HCT116 (cell line): ENCODE data around the gene CAPN10. TPM values are rescaled to one million over a fixed set of nuclear protein-coding genes. Genes with fewer than 3 reads are reported as not detected.
A peak's percentile ranks its signal among the peaks of the same experiment; 100 is the strongest.

ENCODE experiments used
- ATAC-seq: fragments of 200-7000 bp; cut with Tn5 transposase; 2 replicates; pipeline ENCODE4 v1.9.1; 2020; ENCODE audit warnings: mild to moderate bottlenecking, moderate library complexity
- BruUV-seq: library from RNA; stranded (reverse); fragments of 400-500 nt; replicated peaks from 2 replicates; lab custom pipeline; 2021; lab: Mats Ljungman, UMichigan
- CTCF ChIA-PET: fragments of 300-600 bp; sonication (Branson Sonifier 250); formaldehyde crosslinking; loops from one replicate; lab custom pipeline; 2021; ENCODE audit warnings: antibody characterized with exemption; lab: Charles Lee
- POLR2A ChIA-PET: fragments of 300-600, 350-600 bp; sonication (Branson Sonifier 250); formaldehyde crosslinking; loops from one replicate; lab custom pipeline; 2021; ENCODE audit warnings: antibody characterized with exemption; lab: Charles Lee
- RAD21 ChIA-PET, 2 experiments: fragments of 300-600 bp; sonication (Branson Sonifier 250); formaldehyde crosslinking; loops; one replicate each; lab custom pipeline; 2023; ENCODE audit warnings: low total read pairs in 2 of 2; ENCODE audit not compliant: uncharacterized antibody in 2 of 2, unreplicated experiment in 2 of 2, low non-redundant PET in 1 of 2; lab: Charles Lee
- DNase-seq: peaks from one replicate; pipeline ENCODE4 v3.0.0-alpha.2; 2010; ENCODE audit warnings: low read depth, low spot score
- H2AFZ ChIP-seq: fragments of 200-600 bp; shearing (Covaris generic), sonication (generic); 2 replicates; pipeline ENCODE4 v1.6.1; 2017; ENCODE audit warnings: low read depth, mixed run types, mixed read lengths, antibody characterized with exemption, low read length; ENCODE audit not compliant: poor library complexity, severe bottlenecking
- H3K27ac ChIP-seq: 2 replicates; pipeline ENCODE4 v1.5.1; 2012; ENCODE audit warnings: low read depth, low read length
- H3K27me3 ChIP-seq: fragments of 200-600 bp; sonication (generic); 2 replicates; pipeline ENCODE4 v1.6.1; 2016; ENCODE audit warnings: mixed run types, low read length, mixed read lengths; ENCODE audit not compliant: insufficient read depth
- H3K36me3 ChIP-seq, 2 experiments: fragments of 200-500 bp in 1 of 2; fragments of 200-600 bp in 1 of 2; sonication (Bioruptor generic) in 1 of 2; sonication (generic) in 1 of 2; 2 replicates each; pipeline versions ENCODE4 v1.5.1 to v1.6.1; 2014 to 2016; ENCODE audit warnings: low read length in 2 of 2, inconsistent platforms in 1 of 2, mixed read lengths in 1 of 2, mixed run types in 1 of 2; ENCODE audit not compliant: insufficient read depth in 2 of 2, control insufficient read depth in 1 of 2
- H3K4me1 ChIP-seq, 2 experiments: fragments of 200-600 bp in 1 of 2; sonication (generic) in 1 of 2; 2 replicates each; pipeline versions ENCODE4 v1.5.1 to v1.6.1; 2012 to 2017; ENCODE audit warnings: low read length in 2 of 2, inconsistent platforms in 1 of 2, mild to moderate bottlenecking in 1 of 2, mixed read lengths in 1 of 2, mixed run types in 1 of 2, moderate library complexity in 1 of 2; ENCODE audit not compliant: insufficient read depth in 2 of 2, control insufficient read depth in 1 of 2
- H3K4me2 ChIP-seq: fragments of 200-600 bp; sonication (generic); 2 replicates; pipeline ENCODE4 v1.6.1; 2017; ENCODE audit warnings: mixed run types, low read length, mixed read lengths
- H3K4me3 ChIP-seq, 2 experiments: fragments of 200-600 bp in 1 of 2; sonication (generic) in 1 of 2; replicated peaks in 1 of 2; 2 replicates each; pipeline ENCODE4 v1.5.1; 2011 to 2016; ENCODE audit warnings: low read length in 2 of 2, control low read depth in 1 of 2, low read depth in 1 of 2, mild to moderate bottlenecking in 1 of 2, mixed read lengths in 1 of 2, mixed run types in 1 of 2
- H3K79me2 ChIP-seq: fragments of 200-600 bp; sonication (generic); 2 replicates; pipeline ENCODE4 v1.6.1; 2017; ENCODE audit warnings: mild to moderate bottlenecking, mixed run types, low read length, moderate library complexity, mixed read lengths; ENCODE audit not compliant: insufficient read depth
- H3K9ac ChIP-seq: fragments of 200-600 bp; sonication (generic); 2 replicates; pipeline ENCODE4 v1.6.1; 2016; ENCODE audit warnings: low read length, mixed read lengths
- H3K9me2 ChIP-seq: fragments of 200-600 bp; sonication (generic), shearing (Covaris generic); 2 replicates; pipeline ENCODE4 v1.6.1; 2017; ENCODE audit warnings: mixed run types, mild to moderate bottlenecking, moderate library complexity; ENCODE audit not compliant: insufficient read depth
- H3K9me3 ChIP-seq, 2 experiments: fragments of 200-500 bp in 1 of 2; fragments of 200-600 bp in 1 of 2; sonication (Bioruptor generic) in 1 of 2; sonication (generic) in 1 of 2; 2 replicates each; pipeline ENCODE4 v1.6.1; 2014 to 2017; ENCODE audit warnings: low read length in 2 of 2, mixed read lengths in 2 of 2, inconsistent platforms in 1 of 2, low read depth in 1 of 2, mild to moderate bottlenecking in 1 of 2, mixed run types in 1 of 2, moderate library complexity in 1 of 2; ENCODE audit not compliant: control insufficient read depth in 1 of 2, insufficient read depth in 1 of 2
- H4K20me1 ChIP-seq: fragments of 200-600 bp; sonication (generic), shearing (Covaris generic); 2 replicates; pipeline ENCODE4 v1.6.1; 2017; ENCODE audit warnings: mixed run types, mild to moderate bottlenecking, moderate library complexity; ENCODE audit not compliant: insufficient read depth
- CBX3 ChIP-seq: IDR thresholded peaks from 2 replicates; pipeline ENCODE4 v1.6.1; 2012; ENCODE audit warnings: low read depth
- ELF1 ChIP-seq: IDR thresholded peaks from 2 replicates; pipeline ENCODE4 v1.6.1; 2012; ENCODE audit warnings: low read depth, borderline replicate concordance
- EZH2phosphoT487 ChIP-seq: fragments of 200-600 bp; IDR thresholded peaks from 2 replicates; pipeline ENCODE4 v1.6.1; 2018; ENCODE audit warnings: antibody characterized with exemption, borderline replicate concordance
- FOSL1 ChIP-seq: IDR thresholded peaks from 2 replicates; pipeline ENCODE4 v1.6.1; 2012; ENCODE audit warnings: low read depth
- JUND ChIP-seq: IDR thresholded peaks from 2 replicates; pipeline ENCODE4 v1.6.1; 2012
- POLR2AphosphoS5 ChIP-seq: IDR thresholded peaks from 2 replicates; pipeline ENCODE4 v1.6.1; 2011; ENCODE audit warnings: mild to moderate bottlenecking, low read depth, low read length, moderate library complexity
- RAD21 ChIP-seq: IDR thresholded peaks from 2 replicates; pipeline ENCODE4 v1.6.1; 2012; ENCODE audit warnings: low read depth, mild to moderate bottlenecking
- REST ChIP-seq: IDR thresholded peaks from 2 replicates; pipeline ENCODE4 v1.6.1; 2012; ENCODE audit warnings: low read depth
- SIN3A ChIP-seq: IDR thresholded peaks from 2 replicates; pipeline ENCODE4 v1.6.1; 2012; ENCODE audit warnings: low read depth
- TCF7L2 ChIP-seq: IDR thresholded peaks from 2 replicates; pipeline ENCODE4 v1.7.0; 2011; ENCODE audit warnings: borderline replicate concordance, inconsistent platforms; ENCODE audit not compliant: insufficient read depth, insufficient read length; ENCODE audit errors: extremely low read depth
- YY1 ChIP-seq: IDR thresholded peaks from 2 replicates; pipeline ENCODE4 v1.6.1; 2011; ENCODE audit warnings: low read length, low read depth, moderate library complexity, mild to moderate bottlenecking; ENCODE audit not compliant: insufficient replicate concordance; ENCODE audit errors: extremely low read depth
- ZBTB33 ChIP-seq: IDR thresholded peaks from 2 replicates; pipeline ENCODE4 v1.6.1; 2011; ENCODE audit warnings: mild to moderate bottlenecking, low read length, moderate library complexity; ENCODE audit not compliant: insufficient replicate concordance; ENCODE audit errors: extremely low read depth
- ZFX ChIP-seq: fragments of 450-650 bp; IDR thresholded peaks from 2 replicates; pipeline ENCODE4 v1.6.1; 2017
- intact Hi-C: fragments of 100-400 bp; cut with micrococcal nuclease; formaldehyde crosslinking; loops from 2 replicates; pipeline ENCODE4 v1.10.0; 2022
- total RNA-seq: library from RNA; stranded (reverse); gene quantifications from one replicate; pipeline ENCODE4 v1.2.1, GENCODE V29; 2021; ENCODE audit not compliant: unreplicated experiment

CAPN10 gene
- total RNA-seq, 1 experiment from 2014 or later: 40.7 TPM

DNA sequence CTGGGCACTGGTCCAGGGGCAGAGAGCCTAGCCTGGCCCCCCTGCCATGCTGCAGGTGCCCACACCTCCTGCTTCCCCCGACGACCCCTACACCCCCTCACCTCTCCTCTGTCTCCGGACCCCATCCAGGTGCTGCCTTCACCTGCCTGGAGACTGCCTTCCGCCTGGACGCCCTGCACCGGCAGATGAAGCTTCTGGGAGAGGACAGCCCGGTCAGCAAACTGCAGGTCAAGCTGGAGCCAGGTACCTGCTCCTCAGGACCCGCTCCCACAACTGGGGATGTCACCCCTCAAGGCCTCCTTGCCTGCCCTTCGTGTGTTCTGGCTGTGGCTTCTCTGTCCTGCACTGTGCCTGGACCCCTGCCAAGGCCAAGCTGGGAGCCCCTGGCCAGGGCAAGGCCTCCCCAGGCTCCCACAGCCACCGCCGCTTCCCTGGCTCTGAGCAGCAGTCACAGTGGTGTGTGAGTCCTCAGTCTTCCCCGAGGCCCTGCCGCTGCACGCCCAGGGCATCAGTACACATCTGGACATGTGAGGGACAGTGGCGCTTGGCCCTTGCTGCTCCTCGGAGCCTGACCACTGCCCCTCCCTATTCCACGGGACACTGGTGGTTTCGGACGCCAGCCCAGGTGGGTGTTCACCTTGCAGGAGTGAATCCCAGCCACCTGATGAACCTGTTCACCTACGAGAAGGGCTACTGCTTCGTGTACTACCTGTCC lies 12.0 kb upstream of the CAPN10 start:
- 0 out of 2 replicates have a peak, but pooled peaks have one; percentile 12 for TF ChIP-seq POLR2AphosphoS5
- TF ChIP-seq YY1: no peak
- Histone ChIP-seq H4K20me1 (no peaks in the 10 kb centered on the region), H3K4me3 (no peak overlapping the region), H3K27me3 (no peaks in the 10 kb centered on the region), H2AFZ (no peak overlapping the region), H3K9me3 (no peaks in the 10 kb centered on the region), H3K9ac (no peak overlapping the region), H3K4me2 (no peak overlapping the region), H3K27ac (no peak overlapping the region), H3K9me2 (no peaks in the 10 kb centered on the region), H3K79me2 (peaks cover 29% of the 10 kb centered on the region; the same call in 1 of the 2 replicates), H3K4me1 (peaks cover 18 to 25% of the 10 kb centered on the region in 2 experiments), H3K36me3 (no peaks in the 10 kb centered on the region)
- ATAC-seq (no peak), DNase-seq (no peak)
- ChIA-PET CTCF (no interaction called here), RAD21 (no interaction called here), POLR2A (no interaction called here)
- intact Hi-C loops: no loop called here
- BruUV-seq: no TSS peak

GRCh38 chr2:240575101-240575965 lies 11.2 kb upstream of the CAPN10 start:
- POLR2A ChIA-PET: no interaction called here
- RAD21 ChIA-PET: no interaction called here
- no peak overlapping the region for H3K9ac ChIP-seq
- H4K20me1 ChIP-seq: no peaks in the 10 kb centered on the region
- H3K4me1 ChIP-seq: peaks cover 18 to 25% of the 10 kb centered on the region in 2 experiments
- H3K27me3 ChIP-seq: no peaks in the 10 kb centered on the region
- no peak for ATAC-seq
- H3K9me2 ChIP-seq: no peaks in the 10 kb centered on the region
- H3K27ac ChIP-seq: no peak overlapping the region
- no peak overlapping the region for H2AFZ ChIP-seq
- intact Hi-C loops: no loop called here
- no peak overlapping the region for H3K4me2 ChIP-seq
- no peaks in the 10 kb centered on the region for H3K36me3 ChIP-seq
- BruUV-seq: no TSS peak
- H3K9me3 ChIP-seq: no peaks in the 10 kb centered on the region
- CTCF ChIA-PET: no interaction called here
- peaks cover 24% of the 10 kb centered on the region; the same call in 1 of the 2 replicates for H3K79me2 ChIP-seq
- H3K4me3 ChIP-seq: no peak overlapping the region
- DNase-seq: no peak
- TF ChIP-seq TCF7L2: no peak
- TF ChIP-seq REST: no peak
- TF ChIP-seq SIN3A: no peak
- TF ChIP-seq ZBTB33: no peak
- TF ChIP-seq RAD21: no peak
- TF ChIP-seq EZH2phosphoT487: no peak
- TF ChIP-seq JUND: no peak
- no peak for TF ChIP-seq CBX3
- TF ChIP-seq ZFX: no peak
- no peak for TF ChIP-seq FOSL1
- no peak for TF ChIP-seq ELF1
